GM12878 (cell line): ENCODE results near the gene NBEAL1. TPM values are rescaled to one million over a fixed set of nuclear protein-coding genes. Genes with fewer than 3 reads are reported as not detected.

Experiments used
- ATAC-seq: fragments of 200-7000 bp; cut with Tn5 transposase; 3 replicates; pipeline ENCODE4 v1.9.1; 2020; ENCODE audit warnings: mild to moderate bottlenecking, moderate library complexity
- BruUV-seq: library from RNA; stranded (reverse); fragments of 400-500 nt; replicated peaks from 2 replicates; lab custom pipeline; 2021; lab: Mats Ljungman, UMichigan
- CTCF ChIA-PET: fragments of 300-600 bp; sonication (Branson Sonifier 250); formaldehyde crosslinking; extraction: SDS; loops from one replicate; lab custom pipeline; 2021; ENCODE audit warnings: inconsistent platforms; lab: Yijun Ruan, JAX
- POLR2A ChIA-PET: fragments of 350-600 bp; formaldehyde crosslinking; extraction: SDS; loops from one replicate; lab custom pipeline; 2021; ENCODE audit warnings: inconsistent platforms; lab: Charles Lee
- RAD21 ChIA-PET: fragments of 300-600 bp; sonication (Branson Sonifier 250); formaldehyde crosslinking; loops from one replicate; lab custom pipeline; 2023; ENCODE audit warnings: antibody characterized with exemption; ENCODE audit not compliant: unreplicated experiment; lab: Charles Lee
- SMC1A ChIA-PET: fragments of 300-600 bp; sonication (Branson Sonifier 250); formaldehyde crosslinking; loops from one replicate; lab custom pipeline; 2023; ENCODE audit not compliant: unreplicated experiment, uncharacterized antibody; lab: Charles Lee
- DNase-seq: peaks from one replicate; pipeline ENCODE4 v3.0.0-alpha.2; 2011; ENCODE audit warnings: low read depth, low spot score
- FAIRE-seq: peaks from 3 replicates; lab custom pipeline; 2011; peaks lifted over from hg19 to GRCh38; lab: Jason Lieb, UNC
- H2AFZ ChIP-seq: 2 replicates; pipeline ENCODE4 v1.6.0; 2011; ENCODE audit warnings: low read depth, low read length, control low read depth; ENCODE audit not compliant: control insufficient read depth
- H3K27ac ChIP-seq: 2 replicates; pipeline ENCODE4 v1.5.1; 2011; ENCODE audit warnings: control low read depth; ENCODE audit not compliant: control insufficient read depth, insufficient read depth
- H3K27me3 ChIP-seq, 2 experiments: replicated peaks in 1 of 2; 2 replicates each; pipeline versions ENCODE4 v1.6.0 to v1.6.1; 2011; ENCODE audit warnings: low read length in 1 of 2; ENCODE audit not compliant: control insufficient read depth in 2 of 2, insufficient read depth in 2 of 2
- H3K36me3 ChIP-seq, 2 experiments: 2 replicates each; pipeline ENCODE4 v1.5.1; 2011; ENCODE audit warnings: low read length in 1 of 2; ENCODE audit not compliant: control insufficient read depth in 2 of 2, insufficient read depth in 2 of 2
- H3K4me1 ChIP-seq: 2 replicates; pipeline ENCODE4 v1.6.1; 2011; ENCODE audit warnings: mild to moderate bottlenecking, low read length, moderate library complexity, mixed read lengths; ENCODE audit not compliant: control insufficient read depth, insufficient read depth
- H3K4me2 ChIP-seq: 2 replicates; pipeline ENCODE4 v1.6.0; 2011; ENCODE audit warnings: control low read depth; ENCODE audit not compliant: control insufficient read depth, insufficient read depth
- H3K4me3 ChIP-seq: fragments of 200-600 bp; sonication (generic); 2 replicates; pipeline ENCODE4 v1.5.1; 2016
- H3K79me2 ChIP-seq: 2 replicates; pipeline ENCODE4 v1.6.0; 2011; ENCODE audit warnings: low read length; ENCODE audit not compliant: control insufficient read depth, insufficient read depth
- H3K9ac ChIP-seq: 2 replicates; pipeline ENCODE4 v1.8.0; 2011; ENCODE audit warnings: low read length, control low read depth, mixed read lengths; ENCODE audit not compliant: control insufficient read depth, insufficient read depth
- H3K9me3 ChIP-seq: replicated peaks from 3 replicates; pipeline ENCODE4 v1.5.1; 2011; ENCODE audit warnings: mild to moderate bottlenecking, low read length; ENCODE audit not compliant: control insufficient read depth, insufficient read depth
- H4K20me1 ChIP-seq: 2 replicates; pipeline ENCODE4 v1.6.0; 2011; ENCODE audit not compliant: control insufficient read depth, insufficient read depth
- CHD4 ChIP-seq: fragments of 200-600 bp; sonication (generic); IDR thresholded peaks from 2 replicates; pipeline ENCODE4 v1.6.1; 2016; ENCODE audit warnings: mild to moderate bottlenecking
- MEF2B ChIP-seq: fragments of 450-650 bp; IDR thresholded peaks from 2 replicates; pipeline ENCODE4 v1.6.1; 2018; ENCODE audit warnings: mild to moderate bottlenecking, moderate library complexity; ENCODE audit not compliant: partially characterized antibody, poor library complexity, severe bottlenecking
- POLR2AphosphoS2 ChIP-seq: IDR thresholded peaks from 2 replicates; pipeline ENCODE4 v1.6.1; 2011; ENCODE audit warnings: low read depth, mild to moderate bottlenecking, low read length, improper control_type of control experiment, moderate library complexity
- RFX5 ChIP-seq: IDR thresholded peaks from 2 replicates; pipeline ENCODE4 v1.6.1; 2011; ENCODE audit warnings: low read depth, low read length, improper control_type of control experiment
- WGBS: methylation state at CpG from one replicate; pipeline ENCODE4 v1.1.6; 2016; ENCODE audit warnings: low lambda C conversion rate; ENCODE audit not compliant: insufficient replicate concordance, insufficient coverage; ENCODE audit errors: missing lambda C conversion rate; 5-methylcytosine and 5-hydroxymethylcytosine counted together
- in situ Hi-C: fragments of 300-500 bp; cut with MboI; formaldehyde crosslinking; loops from 9 replicates; pipeline ENCODE4 v1.14.3; 2018; ENCODE audit warnings: mixed read lengths
- intact Hi-C: fragments of 100-400 bp; cut with micrococcal nuclease; formaldehyde crosslinking; loops from one replicate; pipeline ENCODE4 v1.14.2; 2022; ENCODE audit not compliant: unreplicated experiment
- polyA plus RNA-seq, 11 experiments: library from polyadenylated mRNA; depleted of rRNA in 4 of 11; unstranded in 6 of 11; stranded (reverse) in 5 of 11; fragments of >200 nt; fragmentation: Nextera tagmentation in 4 of 11; fragmentation: Illumina TruSeq in 1 of 11; extraction: Ambion mirVana in 4 of 11; extraction: Trizol in 1 of 11; gene quantifications; 1 replicate in 1 of 11; 2 replicates in 10 of 11; pipeline versions ENCODE4 v1.2.1 to v1.2.3, GENCODE V29; 2011 to 2016; ENCODE audit warnings: inconsistent platforms in 2 of 11, missing spikeins in 2 of 11, low read depth in 1 of 11
- total RNA-seq, 4 experiments: library from RNA; depleted of rRNA in 3 of 4; stranded (reverse); fragments of >200 nt in 3 of 4; fragmentation: Illumina TruSeq in 1 of 4; extraction: Trizol in 1 of 4; gene quantifications; 2 replicates each; pipeline versions ENCODE4 v1.2.1 to v1.2.3, GENCODE V29; 2013 to 2021
- TF ChIP-seq, protein P1 (sequence below): fragments of 450-650 bp; IDR thresholded peaks from 2 replicates; pipeline ENCODE4 v1.6.1; 2018; ENCODE audit warnings: borderline replicate concordance, mild to moderate bottlenecking; ENCODE audit not compliant: partially characterized antibody

Gene NBEAL1
- total and polyA plus RNA-seq, 10 of the 15 experiments (the other 5 are each of a cell fraction or from before 2014, with no cell fraction given) = 1.9 to 16.1 (median 7.2) TPM

DNA sequence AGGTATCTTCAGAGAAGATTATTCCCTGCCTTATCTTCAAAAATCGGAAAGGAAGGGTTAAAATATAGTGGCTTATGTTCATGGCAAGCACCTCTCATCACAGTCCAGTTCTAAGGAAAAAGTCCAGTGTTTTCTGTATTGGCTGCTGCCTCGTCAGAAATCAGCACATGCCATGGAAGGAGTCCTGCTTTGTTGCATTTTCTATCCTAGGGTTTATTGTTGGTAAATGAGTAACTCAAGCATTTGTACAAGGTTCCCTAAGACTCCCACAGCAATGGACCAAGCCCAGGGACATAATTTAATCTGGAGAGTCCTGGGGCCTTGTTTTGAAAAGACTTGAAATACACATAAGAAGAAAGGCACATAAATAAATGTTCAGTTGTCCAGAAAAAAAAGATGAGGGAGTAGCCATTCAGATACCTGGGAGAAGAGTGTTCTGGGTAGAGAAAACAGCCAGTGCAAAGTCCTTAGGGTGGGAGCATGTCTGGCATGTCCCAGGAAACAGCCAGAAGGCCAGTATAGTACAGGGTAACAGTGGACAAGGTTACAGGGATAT lies 26.4 kb downstream of the NBEAL1 start:
- no peak for TF ChIP-seq MEF2B
- no peak for TF ChIP-seq CHD4
- no peak for TF ChIP-seq RFX5
- TF ChIP-seq, protein P1, sequence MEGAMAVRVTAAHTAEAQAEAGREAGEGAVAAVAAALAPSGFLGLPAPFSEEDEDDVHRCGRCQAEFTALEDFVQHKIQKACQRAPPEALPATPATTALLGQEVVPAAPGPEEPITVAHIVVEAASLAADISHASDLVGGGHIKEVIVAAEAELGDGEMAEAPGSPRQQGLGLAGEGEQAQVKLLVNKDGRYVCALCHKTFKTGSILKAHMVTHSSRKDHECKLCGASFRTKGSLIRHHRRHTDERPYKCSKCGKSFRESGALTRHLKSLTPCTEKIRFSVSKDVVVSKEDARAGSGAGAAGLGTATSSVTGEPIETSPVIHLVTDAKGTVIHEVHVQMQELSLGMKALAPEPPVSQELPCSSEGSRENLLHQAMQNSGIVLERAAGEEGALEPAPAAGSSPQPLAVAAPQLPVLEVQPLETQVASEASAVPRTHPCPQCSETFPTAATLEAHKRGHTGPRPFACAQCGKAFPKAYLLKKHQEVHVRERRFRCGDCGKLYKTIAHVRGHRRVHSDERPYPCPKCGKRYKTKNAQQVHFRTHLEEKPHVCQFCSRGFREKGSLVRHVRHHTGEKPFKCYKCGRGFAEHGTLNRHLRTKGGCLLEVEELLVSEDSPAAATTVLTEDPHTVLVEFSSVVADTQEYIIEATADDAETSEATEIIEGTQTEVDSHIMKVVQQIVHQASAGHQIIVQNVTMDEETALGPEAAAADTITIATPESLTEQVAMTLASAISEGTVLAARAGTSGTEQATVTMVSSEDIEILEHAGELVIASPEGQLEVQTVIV = no peak
- no peak for TF ChIP-seq POLR2AphosphoS2
- TF ChIP-seq, all 136 proteins: peak for 0
- Histone ChIP-seq H3K79me2 (no peaks in the 10 kb centered on the region), H3K4me3 (no peak overlapping the region), H4K20me1 (no peaks in the 10 kb centered on the region), H3K36me3 (no peaks in the 10 kb centered on the region), H2AFZ (no peak overlapping the region), H3K4me1 (no peaks in the 10 kb centered on the region), H3K27ac (no peak overlapping the region), H3K27me3 (no peaks in the 10 kb centered on the region), H3K9ac (no peak overlapping the region), H3K9me3 (no peaks in the 10 kb centered on the region), H3K4me2 (no peak overlapping the region)
- POLR2A ChIA-PET = no interaction called here
- WGBS = 66% methylated on average over 2 of the region's 2 CpGs
- RAD21 ChIA-PET = interaction anchor here (1.7 kb wide), 1 partner anchor 20 kb away, joined by 3 read pairs; no protein-coding TSS in a partner anchor
- FAIRE-seq = no peak
- ATAC-seq = no peak
- in situ Hi-C loops = no loop called here
- BruUV-seq = no TSS peak
- no peak for DNase-seq
- intact Hi-C loops = no loop called here
- CTCF ChIA-PET = no interaction called here
- SMC1A ChIA-PET = interaction anchor here (1.0 kb wide), 1 partner anchor 9 kb away, joined by 3 read pairs; no protein-coding TSS in a partner anchor
